NCI-H2029 (cell line): Measurements from ENCODE around the gene CREB3L2.
"Not testable (repeated sequence)": the region's sequence is repeated elsewhere in the genome, so short reads cannot be mapped to it uniquely, and the experiment has no call there.

Experiments used
- DNase-seq: peaks from one replicate; lab custom pipeline; 2025; lab: John Stamatoyannopoulos, UW

The CREB3L2 gene

DNA sequence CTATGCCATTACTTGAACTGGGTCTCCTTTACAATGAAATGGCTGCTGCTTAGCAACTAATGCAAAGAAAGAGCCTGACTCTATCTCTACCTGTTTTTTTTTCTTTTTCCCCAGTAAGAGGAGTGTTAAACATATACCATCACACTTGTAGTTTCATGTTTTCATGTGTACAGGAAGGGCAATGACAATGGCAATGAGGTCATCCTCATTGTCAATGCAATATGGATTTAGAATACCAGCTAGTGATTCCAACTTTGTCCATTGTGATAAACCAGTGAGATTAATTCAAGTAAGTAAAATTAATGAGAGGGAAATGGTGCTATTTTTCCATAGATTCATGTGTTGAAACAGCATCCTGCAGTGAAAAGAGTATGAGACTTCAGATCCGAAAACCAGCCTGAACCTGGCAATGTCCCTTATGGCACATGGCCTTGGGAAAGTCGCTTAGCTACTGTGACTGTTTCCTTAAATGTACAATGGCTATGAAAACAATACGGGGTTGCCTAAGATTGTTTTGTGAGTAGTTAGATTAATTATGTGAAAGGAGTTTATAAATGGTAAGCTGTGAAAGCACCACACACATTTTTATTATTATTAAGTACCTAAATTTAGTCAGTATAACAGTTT is 166.3 kb downstream of the CREB3L2 start:
- DNase-seq, result no peak

DNA sequence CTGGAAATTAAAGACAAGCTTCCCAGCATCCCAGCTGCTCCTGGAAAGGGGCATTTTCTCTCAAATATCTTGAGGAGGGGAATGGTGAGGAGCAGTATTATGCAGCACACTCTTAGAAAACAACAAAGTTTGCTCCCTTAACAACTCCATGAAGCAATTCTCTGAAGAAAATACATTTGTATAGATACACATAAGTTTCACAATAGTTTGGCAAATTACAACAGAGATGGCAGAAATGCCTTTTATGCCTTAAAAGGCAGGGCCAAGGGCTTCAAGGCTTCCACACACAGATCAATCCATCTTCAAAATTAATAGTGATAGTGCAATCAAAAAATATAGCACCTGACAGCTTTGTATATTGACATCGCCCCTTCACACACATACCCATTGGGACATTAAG is 167.3 kb downstream of the CREB3L2 start:
- DNase-seq, result no peak

DNA sequence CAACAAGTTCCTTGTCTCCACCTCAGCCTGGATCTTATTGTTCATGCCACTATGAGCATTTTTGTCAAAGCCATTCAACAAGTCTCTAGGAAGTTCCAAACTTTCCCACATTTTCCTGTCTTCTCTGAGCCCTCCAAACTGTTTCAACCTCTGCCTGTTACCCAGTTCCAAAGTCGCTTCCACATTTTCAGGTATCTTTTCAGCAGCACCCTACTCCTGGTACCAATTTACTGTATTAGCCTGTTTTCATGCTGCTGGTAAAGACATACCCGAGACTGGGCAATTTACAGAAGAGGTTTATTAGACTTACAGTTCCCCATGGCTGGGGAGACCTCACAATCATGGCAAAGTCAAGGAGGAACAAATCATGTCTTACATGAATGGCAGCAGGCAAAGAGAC is 168.9 kb downstream of the CREB3L2 start:
- DNase-seq, result not testable (repeated sequence)

DNA sequence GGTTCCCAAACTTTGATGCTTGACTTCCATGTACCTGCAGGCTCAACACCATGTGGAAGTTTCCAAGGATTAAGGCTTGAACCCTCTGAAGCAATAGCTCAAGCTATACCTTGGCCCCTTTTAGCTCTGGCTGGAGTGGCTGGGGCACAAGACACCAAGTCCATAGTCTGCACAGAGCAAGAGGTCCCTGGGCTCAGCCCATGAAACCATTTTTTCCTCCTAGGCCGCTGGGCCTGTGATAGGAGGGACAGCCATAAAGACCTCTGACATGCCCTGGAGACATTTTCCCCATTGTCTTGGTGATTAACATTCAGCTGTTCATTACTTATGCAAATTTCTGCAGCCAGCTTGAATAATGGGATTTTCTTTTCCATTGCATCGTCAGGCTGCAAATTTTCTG is 169.5 kb downstream of the CREB3L2 start:
- DNase-seq, result no peak

DNA sequence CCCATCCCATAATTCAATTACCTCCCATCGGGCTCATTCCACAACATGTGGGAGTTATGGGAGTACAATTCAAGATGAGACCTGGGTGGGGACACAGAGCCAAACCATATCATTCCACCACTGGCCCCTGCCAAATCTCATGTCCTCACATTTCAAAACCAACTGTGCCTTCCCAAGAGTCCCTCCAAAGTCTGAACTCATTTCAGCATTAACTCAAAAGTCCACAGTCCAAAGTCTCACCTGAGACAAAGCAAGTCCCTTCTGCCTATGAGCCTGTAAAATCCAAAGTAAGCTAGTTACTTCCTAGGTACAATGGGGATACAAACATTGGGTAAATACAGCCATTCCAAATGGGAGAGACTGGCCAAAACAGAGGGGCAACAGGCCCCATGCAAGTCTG is 170.3 kb downstream of the CREB3L2 start:
- not testable (repeated sequence) for DNase-seq

DNA sequence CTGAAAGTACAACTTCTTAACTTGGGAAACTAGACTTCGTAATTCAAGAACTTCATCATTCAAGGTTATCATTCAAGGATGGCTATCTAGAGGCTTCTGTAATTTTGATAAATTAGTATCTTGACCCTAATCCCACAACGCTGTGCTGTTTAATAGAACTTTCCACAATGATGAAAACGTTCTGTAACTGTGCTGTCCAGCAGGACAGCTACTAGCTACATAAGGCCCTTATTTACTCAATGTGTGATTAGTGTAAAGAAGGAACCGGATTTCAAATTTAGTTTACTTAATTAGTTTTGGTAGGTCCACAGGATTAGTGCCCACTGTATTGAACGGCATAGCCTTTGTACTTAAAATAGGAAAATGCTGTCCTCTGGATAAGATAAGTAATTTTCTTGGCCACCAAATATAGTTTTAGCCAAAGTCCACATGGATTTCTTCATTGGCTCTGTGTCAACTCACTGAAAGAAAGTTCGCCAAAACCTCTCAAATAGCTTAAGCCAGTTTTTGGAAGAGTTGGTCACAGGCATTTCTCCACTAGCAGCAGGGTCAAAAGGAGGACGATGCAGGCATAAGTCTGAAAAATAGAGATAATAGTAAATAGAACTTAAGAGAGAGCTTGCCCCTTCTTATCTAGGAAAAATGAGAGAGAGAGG is 172.4 kb downstream of the CREB3L2 start:
- no peak for DNase-seq

DNA sequence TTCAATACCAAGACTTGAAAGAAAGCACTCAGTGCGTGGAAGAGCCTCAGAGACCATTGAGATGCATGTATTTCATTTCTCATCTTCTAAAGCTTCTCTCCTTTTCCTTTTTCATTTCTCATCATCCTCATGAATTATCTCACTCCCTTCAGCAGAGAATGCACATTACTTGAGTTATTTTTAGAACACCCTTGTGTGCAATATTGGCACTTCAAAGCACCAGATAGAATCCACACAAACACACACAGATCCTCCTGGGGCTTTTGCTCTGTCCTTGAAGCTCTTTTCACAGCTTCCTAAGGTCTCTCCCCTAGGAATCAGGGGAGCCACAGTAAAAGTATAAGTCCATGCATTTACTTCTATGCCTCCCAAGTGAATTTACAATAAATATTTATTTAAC is 173.4 kb downstream of the CREB3L2 start:
- DNase-seq, result no peak

DNA sequence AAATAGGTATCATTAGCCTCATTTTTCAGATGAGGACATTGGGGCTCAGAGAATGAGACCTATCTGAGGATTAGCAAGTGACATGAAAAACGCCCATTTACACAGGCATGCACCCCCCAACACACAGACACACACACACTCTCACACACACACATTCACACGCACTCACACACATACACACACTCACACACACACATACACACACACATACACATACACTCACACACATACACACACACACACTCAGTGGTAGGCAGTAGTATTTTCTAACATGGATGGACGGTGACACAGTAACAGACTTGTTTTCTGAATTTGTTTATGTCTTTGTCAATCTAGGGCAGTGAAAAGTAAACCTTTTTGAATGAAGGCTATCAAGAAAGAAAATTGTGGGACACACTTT is 176.4 kb downstream of the CREB3L2 start:
- no peak for DNase-seq
